K562 (cell line): ENCODE data around the gene WBP1L. TPM values are rescaled to one million over a fixed set of nuclear protein-coding genes. Genes with fewer than 3 reads are reported as not detected.
A peak's percentile ranks its signal among the peaks of the same experiment; 100 is the strongest.

Source experiments
- BCOR ChIP-seq: fragments of 450-650 bp; IDR thresholded peaks from 2 replicates; pipeline ENCODE4 v1.6.1; 2016
- CBFA2T3 ChIP-seq: fragments of 450-650 bp; IDR thresholded peaks from 2 replicates; pipeline ENCODE4 v1.6.1; 2017
- CXXC5 ChIP-seq: fragments of 250-450 bp; sonication (Bioruptor Pico); IDR thresholded peaks from 2 replicates; pipeline ENCODE4 v1.8.0; 2022; ENCODE audit warnings: inconsistent platforms, mild to moderate bottlenecking, moderate library complexity
- ESRRA ChIP-seq: fragments of 450-650 bp; IDR thresholded peaks from 2 replicates; pipeline ENCODE4 v1.6.1; 2014; ENCODE audit warnings: low read depth, mild to moderate bottlenecking, moderate library complexity, borderline replicate concordance
- FOXM1 ChIP-seq, 2 experiments: fragments of 450-650 bp in 1 of 2; sonication (generic) in 1 of 2; formaldehyde crosslinking in 1 of 2; IDR thresholded peaks; 2 replicates each; pipeline versions ENCODE4 v1.6.1 to v1.9.0; 2017 to 2022; ENCODE audit warnings: low read depth in 2 of 2, mild to moderate bottlenecking in 2 of 2, missing genetic modification reagents in 1 of 2, moderate library complexity in 1 of 2
- HCFC1 ChIP-seq: IDR thresholded peaks from 2 replicates; pipeline ENCODE4 v1.6.1; 2012; ENCODE audit warnings: low read depth, low read length, improper control_type of control experiment
- HDAC1 ChIP-seq, 2 experiments: fragments of 450-650 bp; IDR thresholded peaks; 2 replicates each; pipeline ENCODE4 v1.6.1; 2016 to 2017; ENCODE audit warnings: inconsistent platforms in 1 of 2, mild to moderate bottlenecking in 1 of 2, moderate library complexity in 1 of 2
- HDAC2 ChIP-seq: fragments of 450-650 bp; IDR thresholded peaks from 2 replicates; pipeline ENCODE4 v1.6.1; 2016; ENCODE audit warnings: mild to moderate bottlenecking
- NRF1 ChIP-seq, 2 experiments: fragments of 450-650 bp; IDR thresholded peaks in 1 of 2; conservative IDR thresholded peaks in 1 of 2; 2 replicates each; pipeline ENCODE4 v1.6.1; 2014; ENCODE audit warnings: mild to moderate bottlenecking in 2 of 2
- OTX1 ChIP-seq: fragments of 450-650 bp; formaldehyde crosslinking; IDR thresholded peaks from 2 replicates; pipeline ENCODE4 v1.4.0; 2022; ENCODE audit warnings: mild to moderate bottlenecking
- POLR2AphosphoS5 ChIP-seq: IDR thresholded peaks from 2 replicates; pipeline ENCODE4 v1.6.1; 2011; ENCODE audit warnings: mild to moderate bottlenecking, low read depth, low read length, moderate library complexity; ENCODE audit not compliant: control insufficient read depth, insufficient read depth
- POLR2B ChIP-seq: fragments of 450-650 bp; IDR thresholded peaks from 2 replicates; pipeline ENCODE4 v1.6.1; 2018; ENCODE audit warnings: low read depth; ENCODE audit not compliant: partially characterized antibody
- POLR2G ChIP-seq: fragments of 200-400 bp; formaldehyde crosslinking; IDR thresholded peaks from 2 replicates; pipeline ENCODE4 v1.6.1; 2017; ENCODE audit warnings: low read depth, mild to moderate bottlenecking, antibody characterized with exemption, low read length, moderate library complexity
- RBM39 ChIP-seq: fragments of 200-400 bp; formaldehyde crosslinking; optimal IDR thresholded peaks from 2 replicates; pipeline ENCODE3; 2018; ENCODE audit warnings: low read depth, low read length
- SIX5 ChIP-seq, 2 experiments: IDR thresholded peaks; 2 replicates each; pipeline ENCODE4 v1.6.1; 2011; ENCODE audit warnings: low read length in 2 of 2, borderline replicate concordance in 1 of 2, low read depth in 1 of 2, mild to moderate bottlenecking in 1 of 2, moderate library complexity in 1 of 2; ENCODE audit not compliant: insufficient read depth in 1 of 2
- SP1 ChIP-seq: sonication (generic); formaldehyde crosslinking; IDR thresholded peaks from 2 replicates; pipeline ENCODE4 v1.8.1; 2022; ENCODE audit warnings: mild to moderate bottlenecking, missing genetic modification reagents
- SPI1 ChIP-seq: IDR thresholded peaks from 2 replicates; pipeline ENCODE4 v1.6.1; 2011; ENCODE audit warnings: low read depth, low read length, control low read depth, borderline replicate concordance
- YBX1 ChIP-seq: fragments of 450-650 bp; IDR thresholded peaks from 2 replicates; pipeline ENCODE4 v1.7.1; 2016; ENCODE audit warnings: mild to moderate bottlenecking
- ZC3H11A ChIP-seq: IDR thresholded peaks from 2 replicates; pipeline ENCODE4 v1.6.1; 2012; ENCODE audit warnings: low read depth, low read length, improper control_type of control experiment
- ZKSCAN1 ChIP-seq: fragments of 150-350 bp; IDR thresholded peaks from 2 replicates; pipeline ENCODE4 v1.6.1; 2016; ENCODE audit warnings: low read depth, low read length
- ZNF239 ChIP-seq: fragments of 250-450 bp; sonication (Bioruptor Pico); IDR thresholded peaks from 2 replicates; pipeline ENCODE4 v1.4.0; 2020; ENCODE audit warnings: mild to moderate bottlenecking
- ZNF589 ChIP-seq: fragments of 200-800 bp; sonication (Bioruptor generic); IDR thresholded peaks from 2 replicates; pipeline ENCODE4 v1.6.1; 2016; ENCODE audit warnings: low read depth, missing genetic modification characterization, missing compliant biosample characterization
- polyA plus RNA-seq, 8 experiments: library from polyadenylated mRNA; depleted of rRNA in 4 of 8; stranded (reverse) in 5 of 8; unstranded in 3 of 8; fragments of >200 nt; fragmentation: Nextera tagmentation in 2 of 8; fragmentation: Illumina TruSeq in 1 of 8; extraction: Ambion mirVana in 2 of 8; extraction: Trizol in 1 of 8; gene quantifications; 2 replicates each; pipeline versions ENCODE4 v1.2.1 to v1.2.3, GENCODE V29; 2011 to 2014; ENCODE audit warnings: inconsistent platforms in 1 of 8, missing spikeins in 1 of 8
- total RNA-seq, 7 experiments: library from RNA; depleted of rRNA in 6 of 7; stranded (reverse); fragments of >200 nt in 6 of 7; fragmentation: Illumina TruSeq in 2 of 7; extraction: Trizol in 2 of 7; gene quantifications; 2 replicates each; pipeline versions ENCODE4 v1.2.1 to v1.2.3, GENCODE V29; 2011 to 2021; ENCODE audit warnings: low replicate concordance in 1 of 7
- TF ChIP-seq, protein P1 (sequence below): fragments of 250-450 bp; sonication (Bioruptor Pico); IDR thresholded peaks from 2 replicates; pipeline ENCODE4 v1.5.0; 2021; ENCODE audit warnings: mild to moderate bottlenecking, borderline replicate concordance
- TF ChIP-seq, protein P2 (sequence below): fragments of 200-800 bp; sonication (Bioruptor generic); IDR thresholded peaks from 2 replicates; pipeline ENCODE4 v1.6.1; 2017; ENCODE audit warnings: missing genetic modification characterization, missing compliant biosample characterization

The WBP1L gene
- total and polyA plus RNA-seq, 9 of the 15 experiments (the other 6 are each of a cell fraction or from before 2014, with no cell fraction given): 3.2 to 14.4 (median 11.3) TPM

- no peak for TF ChIP-seq ZNF239
- TF ChIP-seq YBX1: no peak
- peak; percentile 79 to 80 for TF ChIP-seq NRF1 (conservative IDR thresholded peaks at IDR 0.05 in 1 of 2, IDR thresholded peaks at IDR 0.05 in 1 of 2)
- TF ChIP-seq SPI1: 0 out of 2 replicates have a peak, but pooled peaks have one; percentile 9
- no peak for TF ChIP-seq CBFA2T3
- no peak for TF ChIP-seq ZKSCAN1
- TF ChIP-seq OTX1 (CRISPR knock-in tag): peak; percentile 93
- TF ChIP-seq RBM39: no peak
- peak; percentile 72 for TF ChIP-seq POLR2B
- TF ChIP-seq, protein P1, sequence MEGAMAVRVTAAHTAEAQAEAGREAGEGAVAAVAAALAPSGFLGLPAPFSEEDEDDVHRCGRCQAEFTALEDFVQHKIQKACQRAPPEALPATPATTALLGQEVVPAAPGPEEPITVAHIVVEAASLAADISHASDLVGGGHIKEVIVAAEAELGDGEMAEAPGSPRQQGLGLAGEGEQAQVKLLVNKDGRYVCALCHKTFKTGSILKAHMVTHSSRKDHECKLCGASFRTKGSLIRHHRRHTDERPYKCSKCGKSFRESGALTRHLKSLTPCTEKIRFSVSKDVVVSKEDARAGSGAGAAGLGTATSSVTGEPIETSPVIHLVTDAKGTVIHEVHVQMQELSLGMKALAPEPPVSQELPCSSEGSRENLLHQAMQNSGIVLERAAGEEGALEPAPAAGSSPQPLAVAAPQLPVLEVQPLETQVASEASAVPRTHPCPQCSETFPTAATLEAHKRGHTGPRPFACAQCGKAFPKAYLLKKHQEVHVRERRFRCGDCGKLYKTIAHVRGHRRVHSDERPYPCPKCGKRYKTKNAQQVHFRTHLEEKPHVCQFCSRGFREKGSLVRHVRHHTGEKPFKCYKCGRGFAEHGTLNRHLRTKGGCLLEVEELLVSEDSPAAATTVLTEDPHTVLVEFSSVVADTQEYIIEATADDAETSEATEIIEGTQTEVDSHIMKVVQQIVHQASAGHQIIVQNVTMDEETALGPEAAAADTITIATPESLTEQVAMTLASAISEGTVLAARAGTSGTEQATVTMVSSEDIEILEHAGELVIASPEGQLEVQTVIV: no peak
- no peak for TF ChIP-seq BCOR
- TF ChIP-seq ESRRA: no peak
- peak; percentile 86 for TF ChIP-seq HCFC1
- TF ChIP-seq SP1 (CRISPR knock-in tag): peak; percentile 95
- peak; percentile 75 for TF ChIP-seq CXXC5
- TF ChIP-seq FOXM1 (IDR thresholded peaks at IDR 0.05; ENCODE audit: low read depth): peak; percentile 10; the same call in 1 of the 2 replicates
- no peak for TF ChIP-seq FOXM1 (CRISPR knock-in tag; IDR thresholded peaks at IDR 0.05; ENCODE audit: low read depth)
- 0 out of 4 replicates have a peak, but pooled peaks of 1 of the 2 experiments have one; percentile 73 for TF ChIP-seq HDAC1 (IDR thresholded peaks at IDR 0.05)
- TF ChIP-seq SIX5 (IDR thresholded peaks at IDR 0.05; ENCODE audit: borderline replicate concordance in 1 of 2, insufficient read depth in 1 of 2, low read depth in 1 of 2, low read length in 2 of 2): peak; percentile 42 to 43; a peak in 2 of 4 replicates
- no peak for TF ChIP-seq ZNF589 (CRISPR knock-in tag)
- TF ChIP-seq, protein P2, sequence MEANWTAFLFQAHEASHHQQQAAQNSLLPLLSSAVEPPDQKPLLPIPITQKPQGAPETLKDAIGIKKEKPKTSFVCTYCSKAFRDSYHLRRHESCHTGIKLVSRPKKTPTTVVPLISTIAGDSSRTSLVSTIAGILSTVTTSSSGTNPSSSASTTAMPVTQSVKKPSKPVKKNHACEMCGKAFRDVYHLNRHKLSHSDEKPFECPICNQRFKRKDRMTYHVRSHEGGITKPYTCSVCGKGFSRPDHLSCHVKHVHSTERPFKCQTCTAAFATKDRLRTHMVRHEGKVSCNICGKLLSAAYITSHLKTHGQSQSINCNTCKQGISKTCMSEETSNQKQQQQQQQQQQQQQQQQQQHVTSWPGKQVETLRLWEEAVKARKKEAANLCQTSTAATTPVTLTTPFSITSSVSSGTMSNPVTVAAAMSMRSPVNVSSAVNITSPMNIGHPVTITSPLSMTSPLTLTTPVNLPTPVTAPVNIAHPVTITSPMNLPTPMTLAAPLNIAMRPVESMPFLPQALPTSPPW: peak; percentile 78
- TF ChIP-seq POLR2G: peak; percentile 80
- 0 out of 2 replicates have a peak, but pooled peaks have one; percentile 25 for TF ChIP-seq POLR2AphosphoS5
- no peak for TF ChIP-seq ZC3H11A
- TF ChIP-seq HDAC2: no peak
These were observed at the start of gene WBP1L (continued) for GRCh38 chr10:102743588-102744373.
